CD14-positive monocyte (primary cell): Measurements from ENCODE around the gene TOMM22. TPM values are rescaled to one million over a fixed set of nuclear protein-coding genes. Genes with fewer than 3 reads are reported as not detected.

Experiments
- DNase-seq, 3 donors: peaks; one replicate each; pipeline ENCODE4 v3.0.0-alpha.2; 2011 to 2022
- H2AFZ ChIP-seq: 2 replicates; pipeline ENCODE4 v1.6.0; 2012; ENCODE audit warnings: mild to moderate bottlenecking, low read depth, low read length, inconsistent platforms; ENCODE audit not compliant: insufficient read depth, poor library complexity, severe bottlenecking
- H3K27ac ChIP-seq, 2 donors: 1 replicate in 1 of 2; 2 replicates in 1 of 2; pipeline ENCODE4 v1.5.1; 2012 to 2013; ENCODE audit warnings: low read length in 2 of 2, control low read depth in 1 of 2, inconsistent platforms in 1 of 2, low read depth in 1 of 2, mild to moderate bottlenecking in 1 of 2
- H3K27me3 ChIP-seq, 2 donors: one replicate each; pipeline versions ENCODE4 v1.6.0 to v1.6.1; 2011 to 2013; ENCODE audit warnings: low read length in 2 of 2; ENCODE audit not compliant: control insufficient read depth in 2 of 2, insufficient read depth in 2 of 2
- H3K36me3 ChIP-seq, 2 donors: replicated peaks in 1 of 2; 1 replicate in 1 of 2; 2 replicates in 1 of 2; pipeline versions ENCODE4 v1.5.1 to v1.6.1; 2012 to 2013; ENCODE audit warnings: low read length in 2 of 2, control low read depth in 1 of 2, inconsistent platforms in 1 of 2, mild to moderate bottlenecking in 1 of 2; ENCODE audit not compliant: insufficient read depth in 2 of 2, control insufficient read depth in 1 of 2
- H3K4me1 ChIP-seq, 2 donors: 1 replicate in 1 of 2; 2 replicates in 1 of 2; pipeline versions ENCODE4 v1.5.1 to v1.6.1; 2012 to 2013; ENCODE audit warnings: low read length in 2 of 2, control low read depth in 1 of 2, inconsistent platforms in 1 of 2, mild to moderate bottlenecking in 1 of 2, moderate library complexity in 1 of 2; ENCODE audit not compliant: insufficient read depth in 2 of 2, control insufficient read depth in 1 of 2
- H3K4me2 ChIP-seq: replicated peaks from 2 replicates; pipeline ENCODE3; 2012; ENCODE audit warnings: low read length, moderate library complexity, mild to moderate bottlenecking; ENCODE audit not compliant: poor library complexity, severe bottlenecking; ENCODE audit errors: extremely low read depth
- H3K4me3 ChIP-seq, 3 experiments: fragments of 200-600 bp in 1 of 3; sonication (generic) in 1 of 3; replicated peaks in 1 of 3; 1 replicate in 2 of 3; 2 replicates in 1 of 3; pipeline ENCODE4 v1.5.1; 2011 to 2013; ENCODE audit warnings: low read length in 3 of 3, mild to moderate bottlenecking in 3 of 3, control low read depth in 2 of 3, low read depth in 2 of 3, inconsistent platforms in 1 of 3, moderate library complexity in 1 of 3
- H3K79me2 ChIP-seq: 2 replicates; pipeline ENCODE4 v1.6.0; 2012; ENCODE audit warnings: mild to moderate bottlenecking, control low read depth, inconsistent platforms, low read length, moderate library complexity; ENCODE audit not compliant: insufficient read depth
- H3K9ac ChIP-seq: 2 replicates; pipeline ENCODE4 v1.6.0; 2017; ENCODE audit warnings: low read length, mild to moderate bottlenecking; ENCODE audit not compliant: insufficient read depth, poor library complexity, severe bottlenecking
- H3K9me3 ChIP-seq, 2 donors: replicated peaks in 1 of 2; 1 replicate in 1 of 2; 2 replicates in 1 of 2; pipeline versions ENCODE4 v1.5.1 to v1.6.1; 2012 to 2013; ENCODE audit warnings: low read length in 2 of 2, control low read depth in 1 of 2; ENCODE audit not compliant: control insufficient read depth in 1 of 2, insufficient read depth in 1 of 2
- H4K20me1 ChIP-seq: 2 replicates; pipeline ENCODE4 v1.6.0; 2012; ENCODE audit warnings: mild to moderate bottlenecking, low read length, control low read depth, moderate library complexity; ENCODE audit not compliant: insufficient read depth
- H3K27ac Mint-ChIP-seq, 7 donors: one replicate each; pipeline ENCODE4 v1.8.0; 2020; ENCODE audit warnings: mild to moderate bottlenecking in 7 of 7, mixed read lengths in 7 of 7, moderate library complexity in 6 of 7, inconsistent platforms in 2 of 7
- H3K27me3 Mint-ChIP-seq, 3 donors: one replicate each; pipeline ENCODE4 v1.8.0; 2021 to 2022; ENCODE audit warnings: low read depth in 3 of 3, mild to moderate bottlenecking in 3 of 3, mixed read lengths in 3 of 3, moderate library complexity in 3 of 3, inconsistent platforms in 1 of 3
- H3K36me3 Mint-ChIP-seq, 2 donors: one replicate each; pipeline ENCODE4 v1.8.0; 2020; ENCODE audit warnings: mixed read lengths in 2 of 2, inconsistent platforms in 1 of 2, mild to moderate bottlenecking in 1 of 2
- H3K4me1 Mint-ChIP-seq: one replicate; pipeline ENCODE4 v1.8.0; 2020; ENCODE audit warnings: mild to moderate bottlenecking, mixed read lengths
- H3K4me3 Mint-ChIP-seq, 2 donors: one replicate each; pipeline ENCODE4 v1.8.0; 2020; ENCODE audit warnings: mild to moderate bottlenecking in 2 of 2, mixed read lengths in 2 of 2, moderate library complexity in 1 of 2
- H3K9me3 Mint-ChIP-seq, 7 donors: one replicate each; pipeline ENCODE4 v1.8.0; 2020 to 2022; ENCODE audit warnings: mixed read lengths in 7 of 7, mild to moderate bottlenecking in 6 of 7, moderate library complexity in 6 of 7, inconsistent platforms in 2 of 7
- CTCF ChIP-seq: fragments of 200-600 bp; IDR thresholded peaks from one replicate; pipeline ENCODE4 v1.8.0; 2022; ENCODE audit warnings: antibody characterized with exemption, mild to moderate bottlenecking
- WGBS: methylation state at CpG from one replicate; pipeline ENCODE4 v1.1.5; 2013; ENCODE audit warnings: missing lambda C conversion rate; ENCODE audit not compliant: insufficient coverage; 5-methylcytosine and 5-hydroxymethylcytosine counted together
- intact Hi-C, 2 donors: fragments of 100-400 bp; cut with micrococcal nuclease; formaldehyde crosslinking; loops; one replicate each; pipeline versions ENCODE4 v1.15.0 to v1.15.1; 2023
- polyA plus RNA-seq, 3 donors: library from polyadenylated mRNA; depleted of rRNA in 1 of 3; unstranded in 2 of 3; stranded (reverse) in 1 of 3; fragments of 300-500 nt in 2 of 3; fragments of >200 nt in 1 of 3; fragmentation: Illumina TruSeq in 2 of 3; gene quantifications; 1 replicate in 2 of 3; 2 replicates in 1 of 3; pipeline ENCODE4 v1.2.3, GENCODE V29; 2012 to 2021

TOMM22 gene
- polyA plus RNA-seq, 3 donors, result 31.9 to 71.4 (median 58.0) TPM

GRCh38 chr22:38657045-38657909, 24.5 kb upstream of the TOMM22 start:
- no peak for TF ChIP-seq CTCF
- Mint-ChIP-seq H3K4me3 (peak overlapping the region; percentile 86 to 94), H3K4me1 (peaks cover 17% of the 10 kb centered on the region), H3K27me3 (peaks cover 0 to 2% (median 0%) of the 10 kb centered on the region in 3 donors), H3K9me3 (no peaks in the 10 kb centered on the region), H3K36me3 (peaks cover 0 to 2% of the 10 kb centered on the region in 2 donors), H3K27ac (peak overlapping the region in 6 of 7 donors; percentile 50 to 100 (median 98))
- H3K4me3 ChIP-seq, result peak overlapping the region; percentile 54 to 86 (median 78)
- peak overlapping the region in 1 of 2 donors; percentile 90 for H3K27ac ChIP-seq
- no peaks in the 10 kb centered on the region for H3K79me2 ChIP-seq
- peak overlapping the region; percentile 98 for H2AFZ ChIP-seq
- intact Hi-C loops, result no loop called here
- 11% methylated on average over 3 of the region's 16 CpGs for WGBS
- H3K4me2 ChIP-seq, result peak overlapping the region; percentile 85
- peak overlapping the region; percentile 82 for H3K9ac ChIP-seq
- no peaks in the 10 kb centered on the region for H3K36me3 ChIP-seq
- H3K4me1 ChIP-seq, result peaks cover 12 to 17% of the 10 kb centered on the region in 2 donors
- no peaks in the 10 kb centered on the region for H4K20me1 ChIP-seq
- no peaks in the 10 kb centered on the region for H3K27me3 ChIP-seq
- no peak for DNase-seq
- H3K9me3 ChIP-seq, result no peaks in the 10 kb centered on the region

- H3K9ac ChIP-seq, result no peak overlapping the region
- WGBS, result 94% methylated on average over 4 of the region's 5 CpGs
Observed at GRCh38 chr22:38674888-38675287, 6.9 kb upstream of the TOMM22 start.

More at GRCh38 chr22:38674888-38675287, 6.9 kb upstream of the TOMM22 start:
- Histone ChIP-seq H3K4me2 (no peak overlapping the region), H2AFZ (no peak overlapping the region), H3K36me3 (peaks cover 5 to 18% of the 10 kb centered on the region in 2 donors), H3K9me3 (no peaks in the 10 kb centered on the region), H3K4me1 (no peaks in the 10 kb centered on the region), H3K79me2 (no peaks in the 10 kb centered on the region), H4K20me1 (no peaks in the 10 kb centered on the region), H3K27me3 (no peaks in the 10 kb centered on the region), H3K4me3 (no peak overlapping the region), H3K27ac (no peak overlapping the region)
- no peak overlapping the region for H3K27ac Mint-ChIP-seq
- DNase-seq, result no peak
- peaks cover 4 to 9% (median 7%) of the 10 kb centered on the region in 3 donors for H3K27me3 Mint-ChIP-seq
- peaks cover 0 to 3% (median 0%) of the 10 kb centered on the region in 7 donors for H3K9me3 Mint-ChIP-seq
- H3K36me3 Mint-ChIP-seq, result peaks cover 16 to 17% of the 10 kb centered on the region in 2 donors
- H3K4me1 Mint-ChIP-seq, result no peaks in the 10 kb centered on the region
- TF ChIP-seq CTCF, result no peak
- H3K4me3 Mint-ChIP-seq, result no peak overlapping the region
- intact Hi-C loops, result no loop called here
